Measurements from ENCODE around the gene LETM1.

LETM1 gene

GRCh38 chr4:1804638-1805492 lies 51.1 kb downstream of the LETM1 start:
- DNase-seq, result no peak

DNA sequence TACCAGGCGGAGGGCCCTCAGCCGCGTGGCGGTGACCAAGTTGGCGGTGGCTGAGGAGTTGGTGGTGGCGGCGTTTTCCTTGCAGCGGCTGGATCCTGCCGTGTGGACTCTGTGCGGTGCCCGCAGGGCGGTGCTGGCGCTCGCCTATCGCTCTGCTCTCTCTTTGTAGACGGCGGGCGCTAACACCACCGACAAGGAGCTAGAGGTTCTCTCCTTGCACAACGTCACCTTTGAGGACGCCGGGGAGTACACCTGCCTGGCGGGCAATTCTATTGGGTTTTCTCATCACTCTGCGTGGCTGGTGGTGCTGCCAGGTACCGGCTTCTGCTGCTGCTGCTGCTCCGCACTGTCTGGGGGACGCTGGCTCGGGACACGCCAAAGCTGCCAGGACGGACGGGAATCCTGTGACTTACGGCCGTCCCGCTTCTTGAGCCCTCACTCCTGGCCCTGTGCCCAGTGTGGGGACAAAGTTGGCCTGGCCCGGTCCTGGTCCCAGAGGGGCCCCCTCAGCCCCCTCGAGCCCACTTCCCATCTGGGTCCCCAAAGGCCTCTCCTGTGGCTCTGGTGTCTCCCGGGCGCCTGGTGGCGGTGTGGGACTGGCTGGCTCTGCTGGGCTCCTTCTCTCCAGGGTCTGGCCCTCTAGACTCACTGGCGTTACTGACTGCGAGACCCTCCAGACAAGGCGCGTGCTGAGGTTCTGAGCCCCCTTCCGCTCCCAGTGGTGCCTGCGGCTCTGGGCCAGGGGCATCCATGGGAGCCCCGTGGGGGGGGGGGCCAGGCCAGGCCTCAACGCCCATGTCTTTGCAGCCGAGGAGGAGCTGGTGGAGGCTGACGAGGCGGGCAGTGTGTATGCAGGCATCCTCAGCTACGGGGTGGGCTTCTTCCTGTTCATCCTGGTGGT lies 52.2 kb downstream of the LETM1 start:
- no peak for DNase-seq

DNA sequence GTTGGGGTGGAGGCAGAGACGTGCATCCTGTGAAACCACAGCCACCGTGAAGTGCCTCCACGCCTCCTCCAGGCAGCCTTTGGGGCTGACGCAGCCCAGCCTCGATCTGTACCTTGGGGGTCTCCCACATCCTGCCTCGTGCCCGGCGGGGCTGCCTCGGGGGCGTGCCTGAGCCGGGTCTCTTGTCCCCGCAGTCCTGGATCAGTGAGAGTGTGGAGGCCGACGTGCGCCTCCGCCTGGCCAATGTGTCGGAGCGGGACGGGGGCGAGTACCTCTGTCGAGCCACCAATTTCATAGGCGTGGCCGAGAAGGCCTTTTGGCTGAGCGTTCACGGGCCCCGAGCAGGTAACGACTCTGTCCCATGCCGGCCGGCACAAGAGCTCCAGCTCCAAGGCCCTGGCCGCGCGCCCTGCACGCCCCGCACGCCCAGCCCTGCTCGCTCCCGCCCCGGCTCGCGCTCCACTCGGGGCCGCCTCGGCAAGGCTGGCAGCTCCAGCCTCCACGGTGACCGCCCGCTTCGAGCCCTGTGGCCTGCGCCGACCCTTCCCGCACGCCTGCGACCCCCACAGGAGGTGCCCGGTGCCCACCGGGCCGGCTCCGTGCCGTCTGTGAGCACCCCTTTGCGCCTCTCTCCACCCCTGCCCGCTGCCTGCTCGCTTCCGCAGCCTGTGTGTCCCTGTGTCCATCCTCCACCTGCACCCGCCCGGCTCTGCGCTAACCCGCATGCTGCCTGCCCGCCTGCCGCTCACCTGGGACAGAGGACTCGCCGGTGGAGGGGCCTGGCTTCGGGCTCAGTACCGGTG lies 53.0 kb downstream of the LETM1 start:
- no peak for DNase-seq

- DNase-seq, result no peak
Observed at GRCh38 chr4:1802151-1802715, 53.7 kb downstream of the LETM1 start.

DNA sequence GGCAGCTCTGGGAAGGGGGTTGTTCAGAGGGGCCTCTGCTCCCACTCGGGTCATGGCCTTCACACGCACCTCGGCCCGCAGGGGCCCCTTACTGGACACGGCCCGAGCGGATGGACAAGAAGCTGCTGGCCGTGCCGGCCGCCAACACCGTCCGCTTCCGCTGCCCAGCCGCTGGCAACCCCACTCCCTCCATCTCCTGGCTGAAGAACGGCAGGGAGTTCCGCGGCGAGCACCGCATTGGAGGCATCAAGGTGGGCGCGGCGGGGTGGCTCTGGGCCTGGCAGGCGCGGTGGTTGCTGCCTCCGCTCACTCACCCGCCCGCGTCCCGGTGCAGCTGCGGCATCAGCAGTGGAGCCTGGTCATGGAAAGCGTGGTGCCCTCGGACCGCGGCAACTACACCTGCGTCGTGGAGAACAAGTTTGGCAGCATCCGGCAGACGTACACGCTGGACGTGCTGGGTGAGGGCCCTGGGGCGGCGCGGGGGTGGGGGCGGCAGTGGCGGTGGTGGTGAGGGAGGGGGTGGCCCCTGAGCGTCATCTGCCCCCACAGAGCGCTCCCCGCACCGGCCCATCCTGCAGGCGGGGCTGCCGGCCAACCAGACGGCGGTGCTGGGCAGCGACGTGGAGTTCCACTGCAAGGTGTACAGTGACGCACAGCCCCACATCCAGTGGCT lies 54.5 kb downstream of the LETM1 start:
- DNase-seq, result no peak

DNA sequence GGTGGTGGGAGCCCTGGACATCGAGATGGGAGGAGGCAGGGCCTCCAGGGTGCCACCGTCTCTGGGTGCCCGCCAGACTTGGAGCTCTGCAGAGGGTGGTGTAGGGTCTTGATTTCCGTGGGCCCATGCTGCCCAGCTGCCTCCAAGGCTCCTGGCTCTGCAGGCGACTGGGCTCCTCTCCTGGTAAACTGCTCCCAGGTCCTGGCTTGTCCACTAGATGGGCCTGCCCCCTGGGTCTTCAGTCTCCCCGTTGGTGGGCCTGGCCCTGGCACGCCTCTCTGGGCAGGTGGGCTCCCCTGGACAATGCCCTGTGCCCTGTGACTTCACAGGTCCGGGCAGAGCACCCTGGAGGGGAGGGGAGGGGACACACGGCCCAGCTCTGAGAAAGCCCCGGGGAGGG lies 55.2 kb downstream of the LETM1 start:
- no peak for DNase-seq

DNA sequence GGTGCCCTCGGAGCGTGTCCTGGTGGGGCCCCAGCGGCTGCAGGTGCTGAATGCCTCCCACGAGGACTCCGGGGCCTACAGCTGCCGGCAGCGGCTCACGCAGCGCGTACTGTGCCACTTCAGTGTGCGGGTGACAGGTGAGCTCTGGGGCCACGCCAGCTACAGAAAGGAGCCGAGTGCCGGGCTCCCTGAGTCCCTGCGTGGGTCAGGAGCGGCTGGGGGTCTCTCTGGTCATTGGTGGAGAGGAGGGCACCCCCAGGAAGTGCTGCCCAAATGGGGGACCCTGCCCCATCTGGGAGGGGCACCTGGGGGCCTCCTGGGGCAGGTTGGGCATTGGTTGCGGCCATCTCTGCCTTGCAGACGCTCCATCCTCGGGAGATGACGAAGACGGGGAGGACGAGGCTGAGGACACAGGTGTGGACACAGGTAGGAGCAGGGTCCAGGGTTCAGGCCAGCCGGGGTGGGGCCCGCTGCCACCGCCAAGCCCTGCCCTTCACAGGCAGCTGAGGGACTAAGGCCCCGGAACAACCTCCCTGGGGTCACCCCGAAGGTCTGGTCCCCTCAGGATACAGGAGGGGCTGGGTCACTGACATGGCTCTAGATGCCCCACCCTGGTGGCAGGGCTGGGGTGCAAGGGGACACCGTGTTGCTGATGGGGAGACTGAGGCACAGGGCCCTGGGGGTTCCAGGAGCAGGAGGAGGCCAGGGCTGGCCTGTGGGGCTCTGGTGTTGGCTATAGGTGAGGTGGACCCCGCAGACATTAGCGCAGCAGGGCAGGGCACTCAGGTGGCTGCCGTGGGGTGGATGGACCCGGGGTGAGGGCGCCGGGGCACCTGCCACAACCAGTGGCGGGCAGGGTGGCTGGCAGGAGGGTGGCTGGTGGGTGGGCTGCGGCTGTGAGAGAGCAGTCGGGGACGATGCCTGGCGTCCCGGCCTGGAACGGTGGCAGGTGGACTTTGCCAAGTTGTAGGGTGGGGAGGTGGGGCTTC lies 56.3 kb downstream of the LETM1 start:
- no peak for DNase-seq

- no peak for DNase-seq
Observed at GRCh38 chr4:1798580-1799386, 57.2 kb downstream of the LETM1 start.

DNA sequence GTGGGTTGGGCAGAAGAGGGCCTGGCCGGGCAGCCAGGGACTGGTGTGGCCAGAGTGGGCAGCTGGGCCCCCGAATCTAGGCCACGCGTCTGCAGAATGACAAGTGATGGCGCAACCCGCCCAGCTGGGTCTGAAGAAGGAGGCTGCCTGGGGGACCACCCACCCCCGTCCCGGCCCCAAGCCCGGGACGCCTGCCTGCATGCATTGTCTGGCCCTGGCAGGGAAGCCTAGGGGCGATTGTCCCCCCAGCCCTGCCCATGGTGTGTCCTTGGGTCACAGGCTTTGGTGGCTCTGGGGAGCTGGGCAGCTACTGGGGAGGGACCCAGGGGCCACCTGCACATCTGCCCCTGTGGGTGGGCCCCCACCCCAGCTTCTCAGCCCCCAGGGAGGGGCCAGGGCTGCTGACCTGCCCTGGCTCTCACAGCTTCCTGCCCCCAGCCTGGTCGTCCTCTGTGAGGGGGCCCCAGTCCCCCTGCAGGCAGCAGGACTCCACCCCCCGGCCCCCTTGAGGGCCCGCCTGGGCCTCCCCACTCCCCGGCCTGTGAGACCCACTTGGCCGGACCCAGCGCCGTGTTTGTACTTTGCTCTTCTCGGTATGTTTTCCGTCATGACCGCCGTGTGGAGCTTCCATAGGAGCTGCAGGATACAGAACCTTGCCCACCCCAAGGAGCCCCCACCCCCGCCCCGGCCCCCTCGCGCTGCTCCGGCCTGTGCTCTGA lies 57.9 kb downstream of the LETM1 start:
- no peak for DNase-seq

DNA sequence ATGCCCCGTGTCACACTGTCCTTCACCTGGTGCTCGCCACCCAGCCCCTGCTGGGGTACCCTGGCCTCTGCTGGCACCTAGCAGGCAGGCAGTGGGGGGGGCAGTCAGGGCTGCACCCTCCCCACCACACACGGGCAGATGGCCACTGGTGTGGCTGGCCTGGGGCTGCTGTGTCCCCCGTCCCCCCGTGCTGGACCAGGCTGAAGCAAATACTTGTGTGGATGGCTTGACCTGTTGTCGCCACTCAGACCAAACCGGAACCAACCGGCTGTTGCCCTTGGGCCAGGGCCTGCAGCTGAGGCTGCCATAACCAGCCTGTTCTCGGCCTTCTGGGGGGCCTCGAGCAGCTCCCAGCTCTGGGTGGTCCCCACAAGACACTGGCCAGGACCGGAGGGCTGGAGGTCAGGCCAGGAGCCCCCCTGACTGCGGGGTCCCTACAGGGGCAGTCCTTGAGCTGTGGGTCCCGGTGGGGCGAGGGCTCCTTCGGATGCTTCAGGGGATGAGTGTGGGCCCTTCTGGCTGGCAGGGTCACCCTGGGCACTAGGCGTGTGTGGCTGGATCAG lies 58.6 kb downstream of the LETM1 start:
- DNase-seq, result no peak

- no peak for DNase-seq
Observed at GRCh38 chr4:1796486-1797204, 59.3 kb downstream of the LETM1 start.

DNA sequence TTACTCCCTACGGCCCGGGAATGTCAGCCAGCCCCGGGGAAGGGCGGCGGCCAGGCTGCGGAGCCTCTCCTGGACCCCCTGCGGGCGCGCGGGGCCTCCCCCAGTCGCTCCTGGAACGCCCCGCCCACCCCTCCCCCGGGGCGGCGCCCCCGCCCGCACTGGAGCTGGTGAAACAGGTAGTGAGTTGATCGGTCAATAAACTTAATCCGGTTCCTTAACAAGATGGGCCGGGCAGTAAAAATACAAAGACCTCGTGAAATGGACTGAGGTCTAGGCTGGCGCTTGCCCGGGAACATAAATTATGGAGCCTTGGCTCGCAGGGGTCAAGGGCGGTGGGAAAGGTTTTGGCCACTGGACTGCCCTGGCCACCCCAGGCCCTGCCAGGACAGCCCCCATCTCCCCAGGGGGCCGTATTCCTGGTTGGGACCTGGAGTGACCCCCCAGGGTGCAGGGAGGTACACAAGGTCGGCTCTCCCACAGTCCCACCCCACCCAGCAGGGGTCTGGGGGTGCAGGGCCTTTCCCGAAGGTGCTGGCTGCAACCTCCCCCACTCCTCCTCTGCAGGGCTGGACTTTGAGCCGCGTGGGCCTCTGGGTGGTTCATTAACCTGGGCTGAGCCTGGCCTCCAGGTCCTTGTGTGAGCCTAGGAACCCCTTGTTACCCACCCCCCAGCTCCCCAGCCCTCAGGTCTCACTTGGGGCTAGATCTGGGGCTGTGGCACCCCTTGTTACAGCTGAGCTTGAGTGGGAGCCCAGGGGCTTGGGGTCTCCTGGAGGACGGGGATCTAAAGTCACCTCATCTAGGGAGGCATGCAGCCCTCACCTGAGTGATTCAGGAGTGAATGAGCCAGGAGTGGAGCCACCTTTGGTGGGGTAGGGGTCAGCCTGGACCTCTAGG lies 60.4 kb downstream of the LETM1 start:
- DNase-seq, result no peak

GRCh38 chr4:1794809-1795298 lies 61.1 kb downstream of the LETM1 start:
- DNase-seq, result no peak

GRCh38 chr4:1793940-1794808 lies 61.8 kb downstream of the LETM1 start:
- no peak for DNase-seq

- DNase-seq, result peak; percentile 14 to 16
Observed at GRCh38 chr4:1793496-1793840, 62.5 kb downstream of the LETM1 start.

Measured in stimulated activated CD4-positive, alpha-beta T cell treated with anti-CD3 and anti-CD28 coated beads, Interleukin-2, amount 100 ng/mL, for 48 hours (primary cell).